GM19463 (cell line): ENCODE data around the gene RUSF1.
"Not testable (repeated sequence)": the region's sequence is repeated elsewhere in the genome, so short reads cannot be mapped to it uniquely, and the experiment has no call there.

Experiments used
- ATAC-seq: cut with Tn5 transposase; IDR thresholded peaks from one replicate; pipeline ENCODE4 v1.9.1; 2021; ENCODE audit warnings: mild to moderate bottlenecking, moderate library complexity; ENCODE audit not compliant: unreplicated experiment

The RUSF1 gene

GRCh38 chr16:31517800-31518402, 9.7 kb upstream of the RUSF1 start:
- no peak for ATAC-seq

DNA sequence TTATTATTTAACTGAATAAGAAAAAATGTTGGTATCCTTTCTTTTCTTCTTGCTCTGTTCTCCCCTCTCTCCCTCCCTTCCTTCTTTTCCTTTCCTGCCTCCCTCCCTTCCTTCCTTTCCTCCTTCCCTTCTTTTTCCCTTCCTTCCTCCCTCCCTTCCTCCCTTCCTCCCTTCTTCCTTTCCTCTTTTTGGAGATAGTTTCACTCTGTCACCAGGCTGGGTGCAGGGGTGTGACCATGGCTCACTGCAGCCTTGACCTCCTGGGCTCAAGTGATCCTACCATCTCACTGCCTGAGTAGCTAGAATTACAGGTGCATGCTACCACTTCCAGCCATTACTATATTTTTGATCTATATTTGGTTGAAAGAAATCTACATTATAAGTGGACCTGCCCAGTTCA, 5.7 kb upstream of the RUSF1 start:
- no peak for ATAC-seq

- no peak for ATAC-seq
Observed at GRCh38 chr16:31513126-31513525, 4.9 kb upstream of the RUSF1 start.

DNA sequence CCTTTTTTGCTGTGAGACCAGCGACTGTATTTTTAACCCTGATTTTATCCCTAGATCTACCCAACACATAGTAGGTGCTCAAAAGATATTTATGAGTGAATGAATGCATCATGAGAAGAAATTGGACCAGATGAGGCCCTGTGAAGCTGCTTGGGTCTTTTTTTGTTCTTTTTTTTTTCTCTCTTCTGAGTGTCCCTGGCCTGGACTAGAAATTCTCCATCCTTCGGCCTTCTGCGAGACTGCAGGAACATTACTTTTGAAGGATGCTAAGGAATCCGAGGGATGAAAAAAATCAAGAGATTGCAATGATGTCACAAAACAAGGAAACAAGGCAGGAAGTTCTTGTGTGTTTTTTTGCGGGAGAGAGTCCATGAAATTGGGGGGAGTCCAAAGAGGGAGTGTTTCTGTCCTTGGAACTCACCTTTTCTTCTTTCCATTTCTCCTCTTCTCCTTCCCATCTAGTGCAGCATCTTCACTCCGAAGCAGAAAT, 560 bp upstream of the RUSF1 start:
- no peak for ATAC-seq

DNA sequence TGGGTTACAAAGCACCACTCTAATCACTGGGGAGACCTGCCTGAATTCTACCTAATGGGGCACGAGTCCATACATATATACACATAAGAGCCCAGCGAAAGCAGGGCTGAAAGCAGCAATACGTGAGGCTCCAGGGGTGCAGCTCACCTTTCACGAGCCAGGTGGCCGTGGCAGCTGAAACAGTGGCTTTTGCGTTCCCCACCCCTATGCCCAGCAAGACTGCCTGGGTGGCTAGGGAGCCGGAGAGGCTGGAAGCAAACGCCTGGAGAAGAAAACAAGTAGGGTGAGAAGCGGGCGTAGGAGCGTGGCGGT, 618 bp downstream of the RUSF1 start:
- ATAC-seq: no peak

DNA sequence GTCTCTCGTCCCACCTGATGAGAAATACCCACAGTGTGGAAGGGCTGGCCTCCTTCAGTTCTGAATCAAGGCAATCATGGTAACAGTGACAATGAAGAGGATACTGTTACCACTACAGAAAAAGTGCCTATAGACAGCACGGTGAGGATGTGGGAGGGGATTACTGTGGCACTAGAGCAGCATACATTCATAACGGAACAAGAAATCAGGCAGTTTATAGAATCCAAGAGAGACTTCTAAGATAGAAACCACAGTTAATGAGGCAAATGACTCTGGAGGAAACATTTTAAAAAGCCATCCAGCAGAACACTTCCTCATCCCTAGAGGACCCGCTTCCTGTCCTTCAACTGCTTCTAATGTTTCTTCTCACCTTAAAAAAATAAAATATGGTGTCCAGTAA, 2.7 kb downstream of the RUSF1 start:
- peak; percentile 39 for ATAC-seq

GRCh38 chr16:31504159-31504558, 4.0 kb downstream of the RUSF1 start:
- no peak for ATAC-seq

DNA sequence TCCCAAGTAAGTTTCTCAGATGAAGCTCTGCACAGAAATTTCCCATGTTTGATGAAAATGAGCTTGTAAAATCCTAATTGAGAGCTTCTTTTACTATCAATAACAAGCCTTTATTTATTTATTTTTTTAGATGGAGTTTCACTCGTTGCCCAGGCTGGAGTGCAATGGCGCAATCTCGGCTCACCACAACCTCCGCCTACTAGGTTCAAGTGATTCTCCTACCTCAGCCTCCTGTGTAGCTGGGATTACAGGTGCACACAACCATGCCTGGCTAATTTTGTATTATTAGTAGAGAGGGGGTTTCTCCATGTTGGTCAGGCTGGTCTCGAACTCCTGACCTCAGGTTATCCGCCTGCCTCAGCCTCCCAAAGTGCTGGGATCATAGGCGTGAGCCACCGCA, 4.6 kb downstream of the RUSF1 start:
- not testable (repeated sequence) for ATAC-seq

GRCh38 chr16:31502981-31503380, 5.2 kb downstream of the RUSF1 start:
- no peak for ATAC-seq

- no peak for ATAC-seq
Observed at GRCh38 chr16:31501966-31502348, 6.2 kb downstream of the RUSF1 start.

- no peak for ATAC-seq
Observed at GRCh38 chr16:31501226-31501965, 6.8 kb downstream of the RUSF1 start.

DNA sequence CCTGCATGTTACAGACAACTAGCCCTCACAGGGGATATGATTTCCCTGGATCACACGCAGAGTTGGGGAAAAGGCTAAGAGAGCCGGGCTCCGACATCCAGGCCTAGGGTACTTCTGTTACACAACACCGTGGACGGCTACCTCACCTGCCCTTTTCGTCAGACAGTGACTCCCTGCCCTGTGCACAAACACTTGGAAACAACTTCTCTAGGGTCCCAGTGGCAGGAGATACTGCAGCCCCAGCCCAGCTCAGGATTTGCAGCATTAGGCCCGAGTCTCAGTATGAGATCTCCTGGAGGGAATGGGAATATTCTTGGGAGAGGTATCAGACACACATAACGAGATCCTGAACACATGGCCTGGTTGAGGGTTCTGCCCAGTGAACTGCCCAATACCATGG, 8.3 kb downstream of the RUSF1 start:
- no peak for ATAC-seq

DNA sequence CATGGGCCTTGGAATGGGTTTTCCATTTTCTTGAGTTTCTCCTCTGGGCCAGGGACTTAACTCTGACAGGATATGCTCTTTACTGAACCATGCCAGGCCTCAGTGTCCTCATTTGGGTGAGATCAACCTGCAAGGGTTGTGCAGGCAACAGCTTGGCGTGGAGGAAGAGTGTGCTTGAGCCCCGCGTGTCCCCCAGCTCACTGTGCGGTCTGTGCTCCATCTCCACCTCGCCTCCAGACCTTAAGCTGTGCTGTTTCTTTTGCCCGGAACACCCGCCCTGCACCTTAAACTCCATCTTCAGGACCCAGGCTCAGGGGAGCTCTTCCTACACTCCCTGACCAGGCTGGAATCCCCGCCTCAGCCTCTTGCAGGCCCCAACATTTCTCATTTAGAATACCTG, 9.7 kb downstream of the RUSF1 start:
- ATAC-seq: no peak

DNA sequence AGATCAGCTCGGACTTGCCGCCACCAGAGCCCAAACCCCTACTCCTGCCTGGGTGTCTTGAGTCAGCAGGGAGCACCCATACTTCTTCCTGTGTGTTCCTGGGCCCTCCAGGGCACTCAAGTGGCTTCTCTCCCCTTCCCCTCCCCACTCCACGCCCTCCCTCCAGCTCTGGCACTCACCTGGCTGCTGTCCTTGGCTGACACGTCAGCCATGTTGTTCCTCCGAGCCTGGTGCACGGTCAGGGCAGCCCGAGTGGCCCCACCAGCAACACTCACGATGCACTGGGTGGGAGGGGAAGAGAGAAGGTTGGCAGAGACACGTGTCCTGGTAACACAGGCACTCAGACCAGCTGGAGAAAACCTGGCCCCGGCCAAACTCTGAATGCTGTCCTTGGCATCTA, 11.5 kb downstream of the RUSF1 start:
- no peak for ATAC-seq

GRCh38 chr16:31493506-31494125, 14.6 kb downstream of the RUSF1 start:
- ATAC-seq: no peak

GRCh38 chr16:31491778-31492418, 16.3 kb downstream of the RUSF1 start:
- no peak for ATAC-seq

DNA sequence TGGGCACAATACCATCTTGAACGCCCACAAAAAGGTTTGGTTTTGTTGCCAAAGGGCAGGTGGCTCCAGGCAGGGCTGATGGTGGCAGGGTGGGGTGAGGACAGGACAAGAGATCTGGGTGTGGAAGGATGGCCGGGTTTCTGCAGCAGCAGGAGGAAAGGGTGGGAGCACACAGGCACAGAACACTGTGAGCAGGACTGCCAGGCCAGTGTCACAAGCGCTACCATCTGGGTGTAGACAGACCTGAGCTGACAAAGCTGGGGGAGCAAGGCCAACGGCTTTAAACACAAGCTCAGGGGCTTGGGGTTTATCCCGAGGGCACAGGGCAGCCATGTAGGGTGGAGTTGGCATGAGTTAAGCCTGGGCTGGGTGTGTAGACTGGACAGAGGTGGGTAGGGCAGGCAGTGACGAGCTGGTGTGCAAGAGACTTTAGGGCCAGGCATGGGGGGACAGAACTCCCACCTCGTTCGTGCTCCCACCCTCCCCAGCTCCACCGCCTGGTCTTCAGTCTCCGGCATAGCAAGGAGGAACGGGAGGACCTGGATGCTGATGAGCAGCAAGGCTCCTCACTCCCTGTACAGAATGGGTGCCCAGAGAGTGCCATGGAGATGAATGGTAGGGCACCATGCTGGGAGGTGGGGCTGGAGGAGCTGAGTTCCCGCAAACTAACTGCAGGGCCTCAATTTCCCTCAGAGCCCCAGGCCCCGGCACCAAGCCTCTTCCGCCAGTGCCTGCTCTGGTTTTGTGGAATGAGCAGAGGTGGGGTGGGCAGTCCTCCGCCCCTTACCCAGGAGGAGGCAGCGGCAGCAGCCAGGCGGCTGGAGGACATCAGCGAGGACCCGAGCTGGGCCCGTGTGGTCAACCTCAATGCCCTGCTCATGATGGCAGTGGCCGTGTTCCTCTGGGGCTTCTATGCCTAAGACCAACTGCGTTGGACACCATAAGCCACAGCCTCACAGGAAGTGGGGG, 18.3 kb downstream of the RUSF1 start:
- ATAC-seq: no peak

DNA sequence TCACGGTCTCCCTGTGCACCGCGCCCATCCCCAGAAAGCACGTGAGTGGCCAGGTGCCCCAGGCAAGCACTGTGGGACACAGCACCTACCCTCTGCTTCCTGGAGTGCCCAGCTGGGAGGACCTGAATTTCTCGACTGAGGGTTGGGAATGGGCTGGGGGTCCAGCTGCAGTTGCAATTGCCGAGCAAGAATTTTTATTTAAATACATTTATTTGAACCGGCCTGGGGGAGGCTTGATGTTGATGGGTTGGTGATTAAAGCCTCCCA, 19.0 kb downstream of the RUSF1 start:
- no peak for ATAC-seq

DNA sequence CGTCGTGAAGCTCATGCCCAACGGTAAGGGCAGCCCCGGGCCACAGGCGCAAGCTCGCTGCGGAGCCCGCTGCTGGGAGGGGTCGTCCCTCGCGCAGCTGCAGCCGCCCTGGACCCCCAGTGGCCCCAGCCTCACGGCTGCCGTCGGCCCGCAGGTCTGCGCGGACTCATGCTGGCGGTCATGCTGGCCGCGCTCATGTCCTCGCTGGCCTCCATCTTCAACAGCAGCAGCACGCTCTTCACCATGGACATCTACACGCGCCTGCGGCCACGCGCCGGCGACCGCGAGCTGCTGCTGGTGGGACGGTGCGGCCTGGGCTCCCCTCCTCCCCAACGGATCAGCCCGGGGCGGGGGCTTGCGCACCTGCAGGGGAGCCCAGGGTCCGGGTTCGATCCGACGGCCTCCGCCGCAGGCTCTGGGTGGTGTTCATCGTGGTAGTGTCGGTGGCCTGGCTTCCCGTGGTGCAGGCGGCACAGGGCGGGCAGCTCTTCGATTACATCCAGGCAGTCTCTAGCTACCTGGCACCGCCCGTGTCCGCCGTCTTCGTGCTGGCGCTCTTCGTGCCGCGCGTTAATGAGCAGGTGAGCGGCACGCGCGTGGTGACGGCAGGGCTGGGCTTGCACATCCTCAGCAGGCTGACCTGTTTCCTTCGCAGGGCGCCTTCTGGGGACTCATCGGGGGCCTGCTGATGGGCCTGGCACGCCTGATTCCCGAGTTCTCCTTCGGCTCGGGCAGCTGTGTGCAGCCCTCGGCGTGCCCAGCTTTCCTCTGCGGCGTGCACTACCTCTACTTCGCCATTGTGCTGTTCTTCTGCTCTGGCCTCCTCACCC, 19.5 kb downstream of the RUSF1 start:
- ATAC-seq: no peak
